Lung microvascular endothelial cell (primary cell): Measurements from ENCODE around the gene TOPORS. TPM values are rescaled to one million over a fixed set of nuclear protein-coding genes. Genes with fewer than 3 reads are reported as not detected.
"Not testable (repeated sequence)": the region's sequence is repeated elsewhere in the genome, so short reads cannot be mapped to it uniquely, and the experiment has no call there.

Experiments
- DNase-seq, 2 donors: peaks; one replicate each; pipeline versions ENCODE4 v3.0.0 to v3.0.0-alpha.2; 2010; ENCODE audit warnings: low read depth in 2 of 2
- total RNA-seq: library from RNA; depleted of rRNA; stranded (reverse); fragments of >200 nt; gene quantifications from 2 replicates; pipeline ENCODE4 v1.2.1, GENCODE V29; 2014

Gene TOPORS
- total RNA-seq, result 21.1 and 30.6 TPM in 2 replicates

DNA sequence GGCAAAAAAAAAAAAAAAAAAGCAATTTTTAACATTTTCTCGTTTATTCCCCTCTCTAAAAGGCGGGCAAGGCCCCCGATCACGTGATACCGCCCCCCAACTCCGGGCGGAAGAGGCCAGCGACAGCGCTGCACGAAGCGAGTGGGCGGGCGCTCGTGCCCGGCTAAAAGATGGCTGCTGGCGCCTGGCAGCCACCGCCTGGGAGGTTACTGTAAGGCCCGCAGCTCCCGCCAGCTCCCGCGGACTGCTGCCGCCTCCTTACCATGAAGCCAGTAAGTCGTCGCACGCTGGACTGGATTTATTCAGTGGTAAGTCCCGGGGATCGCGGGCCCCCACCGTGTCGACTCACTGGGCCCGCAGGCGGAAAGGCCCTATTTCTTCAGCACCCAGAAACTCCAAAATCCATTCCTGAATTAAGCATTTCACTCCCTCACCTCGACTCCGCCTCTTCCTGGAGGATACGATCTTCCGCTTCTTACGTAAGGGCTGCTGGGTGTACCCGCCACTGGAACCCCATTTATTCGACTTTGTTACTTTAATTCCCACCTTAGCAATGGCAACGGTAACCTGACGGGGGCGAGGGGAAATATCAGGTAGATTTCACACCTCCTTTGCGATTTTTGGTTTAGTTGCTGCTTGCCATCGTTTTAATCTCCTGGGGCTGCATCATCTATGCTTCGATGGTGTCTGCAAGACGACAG, at the start of gene TOPORS, which contains the start of gene SMIM27:
Gene TOPORS, minus strand, starts transcription at position 415 of the 701 bp plus-strand sequence. Its CDS starts 150 bp downstream, at position 265.
Gene SMIM27, plus strand, starts transcription at position 156 of the 701 bp plus-strand sequence. Its CDS starts 108 bp downstream, at position 264.
- peak; percentile 94 to 95 for DNase-seq

DNA sequence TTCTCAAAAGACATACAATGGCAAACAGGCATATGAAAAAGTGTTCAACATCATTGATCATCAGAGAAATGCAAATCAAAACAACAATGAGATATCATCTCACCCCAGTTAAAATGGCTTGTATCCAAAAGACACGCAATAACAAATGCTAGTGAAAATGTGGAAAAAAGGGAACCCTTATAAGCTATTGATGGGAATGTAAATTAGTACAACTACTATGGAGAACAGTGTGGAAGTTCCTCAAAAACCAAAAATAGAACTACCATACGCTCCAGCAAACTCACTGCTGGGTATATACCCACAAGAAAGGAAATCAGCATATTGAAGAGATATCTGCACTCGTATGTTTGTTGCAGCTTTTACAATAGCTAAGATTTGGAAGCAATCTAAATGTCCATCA, 46.6 kb upstream of the TOPORS start:
- not testable (repeated sequence) for DNase-seq

DNA sequence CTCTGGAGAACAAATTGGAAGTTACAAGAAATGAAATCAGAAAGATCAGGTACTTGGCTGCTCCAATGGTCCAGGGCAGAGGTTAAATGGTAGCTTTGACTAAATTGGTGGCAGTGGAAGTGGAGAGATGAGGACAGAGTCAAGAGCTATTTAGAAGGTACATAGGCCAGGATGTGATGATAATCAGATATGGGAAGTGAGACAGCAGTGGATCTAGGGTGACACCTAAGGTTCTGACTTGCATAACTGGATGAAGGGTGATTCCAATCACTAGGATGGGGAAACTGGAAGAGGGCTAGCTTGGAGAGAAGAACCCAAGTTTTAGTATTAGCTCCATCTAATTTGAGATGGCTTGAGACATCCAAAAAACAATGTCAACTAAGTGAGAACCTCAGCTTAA, 44.5 kb upstream of the TOPORS start:
- no peak for DNase-seq

GRCh38 chr9:32596096-32596865, 43.9 kb upstream of the TOPORS start:
- peak in 1 of 2 donors; percentile 13 for DNase-seq

DNA sequence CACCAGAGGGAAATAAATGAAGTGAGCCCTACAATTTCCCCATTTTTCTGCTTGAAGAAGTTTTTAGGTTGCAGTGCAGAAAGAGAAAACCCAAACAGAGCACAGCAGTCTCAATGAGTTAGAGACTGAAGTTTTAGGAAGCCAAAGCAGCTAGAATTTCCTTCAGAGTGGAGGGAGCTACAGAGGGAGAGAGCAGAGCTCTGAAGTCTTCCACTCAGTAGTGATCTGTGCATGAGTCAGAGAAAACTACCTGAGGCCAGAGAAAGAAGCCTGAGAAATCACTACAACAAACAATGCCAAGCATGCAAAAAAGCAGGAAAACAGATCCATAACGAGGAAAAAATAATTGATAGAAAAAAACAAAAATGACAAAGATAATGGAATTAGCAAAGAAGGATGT, 38.5 kb upstream of the TOPORS start:
- peak in 1 of 2 donors; percentile 36 for DNase-seq

DNA sequence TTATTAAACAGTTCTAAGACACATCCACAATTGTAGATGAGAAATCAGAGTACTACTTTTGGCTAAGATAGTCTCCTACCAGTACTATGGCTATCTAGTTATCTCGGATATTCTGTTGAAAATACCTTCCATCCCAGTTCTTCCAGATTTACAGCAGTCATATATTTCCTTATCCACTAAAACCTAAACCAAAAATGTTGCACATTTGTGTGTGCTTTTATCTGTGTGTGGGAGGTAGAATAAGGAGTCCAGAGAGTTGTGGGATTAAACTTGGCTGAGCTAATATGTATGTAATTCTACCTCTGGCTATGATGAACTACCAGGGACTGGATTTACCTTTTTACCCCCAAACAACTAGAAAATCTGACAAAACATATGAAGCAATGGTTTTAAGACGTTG, 38.1 kb upstream of the TOPORS start:
- DNase-seq, result no peak

DNA sequence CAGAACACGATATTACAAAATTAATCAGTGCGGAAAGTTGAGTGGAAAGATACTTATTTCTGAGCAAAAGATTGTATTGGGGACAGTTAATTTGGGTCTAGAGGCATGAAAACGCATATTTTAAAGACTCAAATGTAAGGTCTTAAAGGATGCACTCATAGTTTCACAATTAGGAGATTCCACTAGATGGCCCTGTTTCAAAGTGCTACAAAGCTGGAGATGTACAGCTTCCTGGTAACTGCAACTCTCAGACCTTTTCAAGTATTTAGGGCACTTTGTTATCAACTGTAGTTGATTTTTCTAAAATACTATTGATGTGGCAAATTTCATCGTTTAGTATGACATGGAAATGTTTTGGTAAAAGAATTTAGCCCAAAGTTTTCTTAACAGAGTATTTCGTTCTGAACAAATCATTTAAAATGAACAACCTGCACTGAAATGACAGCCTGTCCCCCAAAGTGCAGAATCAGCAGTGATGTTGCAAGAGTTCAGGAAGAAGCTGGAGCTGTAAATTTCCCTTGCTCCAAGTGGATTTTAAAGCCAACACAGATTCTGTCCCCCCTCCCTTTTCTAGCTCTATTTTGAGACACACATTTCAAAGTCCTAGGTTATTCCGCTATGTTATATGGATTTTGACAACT, 36.8 kb upstream of the TOPORS start:
- DNase-seq, result peak; percentile 67 to 73

DNA sequence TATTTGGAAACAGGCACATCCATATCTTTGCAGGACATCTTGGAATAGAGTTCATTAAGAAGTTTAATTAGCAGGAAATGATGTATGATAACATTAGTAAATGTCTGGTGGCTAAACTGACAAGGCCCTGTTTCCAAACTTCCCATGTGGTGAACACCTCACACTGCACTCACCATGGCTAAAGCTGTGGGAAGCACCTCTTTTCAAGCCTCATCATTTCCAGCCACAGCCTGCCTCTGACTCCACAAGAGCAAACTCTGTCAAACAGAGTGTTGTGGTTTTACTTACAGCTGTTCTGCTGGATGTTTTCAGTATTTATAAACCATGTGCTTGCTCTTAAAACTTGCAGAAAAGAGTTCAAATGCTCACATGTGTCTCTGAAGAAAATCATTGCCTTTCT, 35.5 kb upstream of the TOPORS start:
- DNase-seq, result peak in 1 of 2 donors; percentile 11

DNA sequence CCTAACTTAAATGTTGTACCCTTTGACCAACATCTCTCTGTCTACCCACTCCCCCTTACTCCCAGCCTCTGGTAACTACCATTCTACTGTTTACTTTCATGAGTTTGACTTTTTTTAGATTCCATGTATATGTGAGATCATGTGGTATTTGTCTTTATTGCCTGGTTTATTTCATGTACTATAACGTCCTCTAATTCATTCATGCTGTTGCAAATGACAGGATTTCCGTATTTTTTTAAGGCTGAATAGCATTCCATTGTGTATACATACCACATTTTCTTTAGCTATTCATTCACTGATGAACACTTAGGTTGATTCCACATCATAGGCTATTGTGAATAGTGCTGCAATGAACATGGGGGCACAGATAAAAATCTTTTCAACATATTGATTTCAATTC, 32.4 kb upstream of the TOPORS start:
- DNase-seq, result peak; percentile 57 to 74

DNA sequence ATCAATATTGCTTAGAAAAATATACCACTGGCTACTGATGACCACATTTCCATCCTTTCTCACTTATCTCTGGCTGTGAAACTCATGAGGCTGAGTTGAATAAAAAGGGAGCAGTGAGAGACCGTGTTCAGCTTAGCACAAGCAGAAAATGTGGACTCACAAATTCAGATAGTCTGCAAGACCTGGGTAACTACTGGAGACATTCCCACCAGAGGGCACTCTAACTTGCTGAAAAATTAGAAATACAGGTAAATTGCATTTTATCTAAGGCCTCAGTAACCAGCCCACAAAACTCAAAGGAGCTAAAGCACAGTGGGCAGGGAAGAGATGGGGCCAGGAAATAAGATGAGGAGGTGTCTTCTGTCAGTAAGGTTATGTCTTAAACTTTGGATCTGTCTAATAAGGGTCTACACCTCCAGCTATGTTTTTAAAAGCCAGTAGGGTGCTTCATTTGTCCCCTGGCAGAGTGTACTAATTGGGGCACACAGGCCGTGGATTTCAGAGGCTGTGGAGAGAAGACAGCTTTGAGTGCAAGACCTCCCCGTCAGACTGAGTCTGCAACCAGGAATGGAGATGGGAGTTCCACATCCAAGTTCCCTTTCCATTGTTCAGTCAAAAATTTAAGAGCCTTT, 29.2 kb upstream of the TOPORS start:
- peak; percentile 77 to 86 for DNase-seq

DNA sequence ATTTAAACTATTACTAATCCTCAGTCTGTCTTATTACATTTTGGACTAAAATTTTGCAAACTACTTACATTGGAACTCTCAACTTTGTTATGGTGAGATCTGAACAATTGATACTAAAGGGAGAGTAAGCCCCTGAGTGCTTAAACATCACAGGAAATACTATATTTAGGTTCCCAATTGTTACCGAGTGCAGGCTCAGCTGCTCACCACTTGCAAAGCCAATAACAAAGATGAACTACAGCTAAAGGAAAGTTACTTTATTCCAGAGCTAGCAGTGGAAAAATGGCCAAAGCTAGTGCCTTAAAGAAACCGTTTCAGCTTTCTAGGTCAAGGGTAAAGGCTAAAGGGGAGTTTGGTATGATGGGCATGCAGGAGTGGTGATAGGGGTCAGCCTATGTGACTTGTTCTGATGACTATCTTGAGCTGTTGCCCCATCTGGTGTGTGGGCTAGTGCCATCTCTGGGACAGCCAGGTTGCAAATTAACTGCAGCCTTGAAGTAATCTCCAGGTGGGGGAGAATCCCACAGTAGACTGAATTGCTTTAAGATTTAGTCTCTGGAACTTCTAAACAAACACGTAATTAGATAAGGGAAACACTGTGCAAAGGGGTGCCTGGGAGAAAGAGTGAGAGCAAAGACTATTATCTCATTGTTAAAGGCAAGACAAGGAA, 28.4 kb upstream of the TOPORS start:
- DNase-seq, result no peak

- peak; percentile 66 to 78 for DNase-seq
Measured at GRCh38 chr9:32579706-32580331, 27.4 kb upstream of the TOPORS start.

GRCh38 chr9:32578976-32579375, 26.6 kb upstream of the TOPORS start:
- no peak for DNase-seq

DNA sequence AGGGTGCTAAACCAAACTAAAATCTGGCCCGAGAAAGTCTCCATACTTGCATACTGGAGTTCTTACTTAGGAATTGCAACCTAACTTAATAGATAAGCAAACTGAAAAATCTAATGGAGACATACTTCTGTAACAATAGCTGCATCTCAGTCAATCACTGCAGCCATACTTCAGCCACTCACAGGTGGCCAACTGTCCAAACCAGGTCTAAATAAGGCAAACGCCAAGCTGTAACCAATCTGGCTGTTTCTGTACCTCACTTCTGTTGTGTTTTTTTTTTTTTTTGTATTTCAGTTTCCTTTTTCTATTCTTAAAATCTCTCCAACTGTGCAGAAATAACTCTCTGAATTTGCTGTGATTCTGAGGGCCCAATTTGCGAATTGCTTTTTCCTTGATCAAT, 24.9 kb upstream of the TOPORS start:
- DNase-seq, result no peak

- no peak for DNase-seq
Measured at GRCh38 chr9:32574858-32575257, 22.5 kb upstream of the TOPORS start.

- DNase-seq, result no peak
Measured at GRCh38 chr9:32573821-32574220, 21.4 kb upstream of the TOPORS start.

DNA sequence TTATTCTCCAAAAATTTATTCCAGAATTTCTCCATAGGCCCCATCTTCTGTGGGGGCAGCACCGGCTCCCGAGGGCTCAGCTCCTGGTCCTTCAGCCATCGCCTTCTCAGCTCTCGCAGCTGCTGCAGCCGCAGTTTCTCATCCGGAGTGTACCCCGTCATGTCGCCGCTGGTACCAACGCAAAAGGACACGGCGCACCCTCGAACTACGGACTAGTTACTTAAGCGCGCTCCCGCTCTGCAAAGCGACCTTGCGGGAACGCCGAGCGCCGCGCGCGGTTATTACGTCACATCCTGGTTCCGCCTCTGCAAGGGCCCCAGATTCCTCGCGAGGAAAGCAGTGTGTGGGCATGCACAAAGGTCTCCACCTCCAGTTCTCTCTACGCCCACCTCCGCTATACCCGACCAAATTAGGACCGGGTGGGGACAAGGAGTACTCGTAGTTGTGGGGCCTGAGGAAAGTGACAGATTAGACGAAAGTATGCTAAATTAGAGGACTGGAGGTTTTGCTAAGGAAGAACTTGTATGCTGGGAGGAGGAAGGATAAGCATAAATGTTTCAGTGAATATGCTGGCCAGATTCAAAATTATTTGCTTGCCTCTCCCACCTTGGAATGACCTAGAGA, 20.6 kb upstream of the TOPORS start, which contains the start of gene NDUFB6:
Gene NDUFB6, minus strand, starts transcription at position 260 of the 624 bp plus-strand sequence. Its CDS starts 99 bp downstream, at position 161.
- peak; percentile 93 to 94 for DNase-seq

- DNase-seq, result peak; percentile 86 to 88
Measured at GRCh38 chr9:32571969-32572899, 19.8 kb upstream of the TOPORS start.

GRCh38 chr9:32570262-32570661, 17.9 kb upstream of the TOPORS start:
- DNase-seq, result no peak
